Neuron (in vitro differentiated cells): ENCODE measurements around the gene TEX9.
"Not testable (repeated sequence)": the region's sequence is repeated elsewhere in the genome, so short reads cannot be mapped to it uniquely, and the experiment has no call there.

Experiments used
- H2AFZ ChIP-seq: one replicate; pipeline ENCODE4 v1.6.1; 2013; ENCODE audit warnings: low read depth, mild to moderate bottlenecking, inconsistent platforms, low read length, moderate library complexity
- H3K27me3 ChIP-seq: one replicate; pipeline ENCODE4 v1.6.1; 2013; ENCODE audit warnings: low read length; ENCODE audit not compliant: insufficient read depth
- H3K36me3 ChIP-seq: one replicate; pipeline ENCODE4 v1.6.1; 2013; ENCODE audit warnings: low read length; ENCODE audit not compliant: insufficient read depth
- H3K4me1 ChIP-seq: one replicate; pipeline ENCODE4 v1.6.1; 2013; ENCODE audit warnings: low read length; ENCODE audit not compliant: insufficient read depth
- H3K4me3 ChIP-seq: 2 replicates; pipeline ENCODE4 v1.5.1; 2013; ENCODE audit warnings: mild to moderate bottlenecking, low read length, moderate library complexity
- H3K9me3 ChIP-seq: one replicate; pipeline ENCODE4 v1.6.1; 2013; ENCODE audit warnings: low read length

Gene TEX9

DNA sequence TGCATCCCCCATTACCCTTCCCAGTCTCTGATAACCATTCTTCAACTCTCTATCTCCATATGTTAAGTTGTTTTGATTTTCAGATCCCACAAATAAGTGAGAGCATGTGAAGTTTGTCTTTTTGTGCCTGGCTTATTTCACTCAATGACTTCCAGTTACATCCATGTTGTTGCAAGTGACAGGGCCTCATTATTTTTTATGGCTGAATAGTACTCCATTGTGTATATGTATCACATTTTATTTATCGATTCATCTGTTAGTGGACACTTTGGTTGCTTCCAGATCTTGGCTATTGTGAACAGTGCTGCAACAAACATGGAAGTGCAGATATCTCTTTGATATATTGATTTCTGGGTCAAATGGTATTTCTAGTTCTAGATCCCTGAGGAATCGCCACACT is 9.5 kb downstream of the TEX9 start:
- not testable (repeated sequence) for H3K36me3 ChIP-seq, H3K9me3 ChIP-seq

DNA sequence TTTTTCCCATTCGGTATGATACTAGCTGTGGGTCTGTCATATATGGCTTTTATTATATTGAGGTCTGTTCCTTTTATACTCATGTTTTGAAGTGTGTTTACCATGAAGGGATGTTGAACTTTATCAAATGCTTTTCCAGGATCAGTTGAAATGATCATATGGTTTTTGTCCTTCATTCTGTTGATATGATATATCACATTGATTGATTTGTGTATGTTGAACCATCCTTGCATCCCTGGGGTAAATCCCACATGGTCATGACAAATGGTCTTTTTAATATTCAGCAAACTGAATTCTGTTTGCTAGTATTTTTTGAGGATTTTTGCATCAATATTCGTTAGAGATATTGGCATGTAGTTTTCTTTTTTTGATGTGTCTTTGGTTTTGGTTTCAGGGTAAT is 12.6 kb downstream of the TEX9 start:
- not testable (repeated sequence) for H2AFZ ChIP-seq, H3K9me3 ChIP-seq, H3K27me3 ChIP-seq, H3K4me1 ChIP-seq, H3K36me3 ChIP-seq, H3K4me3 ChIP-seq

More for the DNA sequence above, 9.5 kb downstream of the TEX9 start:
- not testable (repeated sequence) for H2AFZ ChIP-seq, H3K4me1 ChIP-seq, H3K27me3 ChIP-seq, H3K4me3 ChIP-seq

DNA sequence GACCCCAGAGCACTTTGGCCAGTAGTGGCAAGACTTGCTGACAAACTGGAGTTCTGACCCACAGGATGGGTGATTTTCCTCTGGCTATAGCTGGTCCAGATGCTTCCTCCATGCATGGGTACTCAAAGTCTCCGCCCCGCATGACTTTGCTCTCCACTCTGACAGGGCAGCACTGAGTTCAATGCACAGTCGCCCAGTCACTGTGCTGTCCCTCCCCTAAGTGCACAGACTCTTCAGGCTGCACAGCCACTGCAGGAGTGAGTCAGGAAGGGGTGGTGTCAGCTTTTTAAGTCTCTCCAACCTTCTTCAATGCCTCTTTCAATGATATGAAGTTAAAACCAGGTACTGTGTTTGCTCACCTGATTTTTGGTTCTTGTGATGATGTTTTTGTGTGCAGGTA is 17.8 kb downstream of the TEX9 start:
- H2AFZ ChIP-seq: no peak overlapping the region
- no peaks in the 10 kb centered on the region for H3K4me1 ChIP-seq
- no peaks in the 10 kb centered on the region for H3K27me3 ChIP-seq
- no peak overlapping the region for H3K4me3 ChIP-seq
- H3K36me3 ChIP-seq: peaks cover 5% of the 10 kb centered on the region
- H3K9me3 ChIP-seq: peaks cover 6% of the 10 kb centered on the region

GRCh38 chr15:56385908-56386307 is 20.7 kb downstream of the TEX9 start:
- Histone ChIP-seq H3K4me1 (no peaks in the 10 kb centered on the region), H3K27me3 (no peaks in the 10 kb centered on the region), H3K4me3 (no peak overlapping the region), H3K9me3 (peaks cover 6% of the 10 kb centered on the region), H3K36me3 (peaks cover 5% of the 10 kb centered on the region), H2AFZ (no peak overlapping the region)

DNA sequence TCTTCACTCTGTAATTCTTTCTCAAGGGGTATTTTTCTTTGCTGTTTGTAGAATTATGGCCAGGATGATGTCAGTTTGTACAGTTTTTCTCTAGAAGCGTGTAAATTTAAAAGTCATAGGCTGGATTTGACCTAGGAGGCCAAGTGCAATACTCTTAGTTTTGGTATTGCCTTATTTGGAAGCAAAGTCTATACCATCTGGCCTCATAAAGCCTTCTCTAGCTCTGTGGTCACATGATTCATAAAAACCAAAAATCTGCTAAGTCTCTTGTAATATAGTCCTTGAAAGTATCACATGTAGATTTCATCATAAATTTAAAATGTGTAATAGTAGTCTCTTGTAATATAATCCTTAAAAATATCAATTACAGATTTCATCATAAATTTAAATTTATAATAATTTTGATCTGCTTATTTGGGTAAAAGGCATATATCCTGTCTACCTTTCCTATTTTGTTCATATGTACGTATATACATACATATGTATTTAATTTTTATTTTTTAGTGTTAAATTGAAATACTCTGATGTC is 25.6 kb downstream of the TEX9 start:
- no peak overlapping the region for H2AFZ ChIP-seq
- peaks cover 6% of the 10 kb centered on the region for H3K36me3 ChIP-seq
- no peaks in the 10 kb centered on the region for H3K27me3 ChIP-seq
- H3K4me1 ChIP-seq: no peaks in the 10 kb centered on the region
- peaks cover 2% of the 10 kb centered on the region for H3K9me3 ChIP-seq
- no peak overlapping the region for H3K4me3 ChIP-seq

DNA sequence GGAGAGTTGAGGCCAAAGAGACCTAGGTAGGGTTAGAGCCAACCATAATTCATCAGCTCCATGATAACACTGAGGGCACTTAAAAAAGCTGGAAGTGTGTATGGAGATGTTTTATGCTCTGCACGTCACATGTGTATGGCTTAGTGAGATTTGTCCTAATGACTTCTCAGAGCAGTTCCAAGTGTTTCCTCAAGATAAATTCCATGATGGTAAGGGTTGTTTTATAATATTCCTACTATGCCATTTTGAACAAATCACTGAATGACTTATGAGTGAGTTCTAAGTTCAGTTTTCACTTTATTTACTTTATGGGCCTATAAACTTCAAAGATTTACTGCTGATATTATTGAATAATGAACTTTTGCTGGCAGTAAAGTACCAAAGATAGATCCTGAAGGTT is 28.1 kb downstream of the TEX9 start:
- Histone ChIP-seq H3K4me3 (no peak overlapping the region), H2AFZ (no peak overlapping the region), H3K27me3 (no peaks in the 10 kb centered on the region), H3K4me1 (no peaks in the 10 kb centered on the region), H3K9me3 (peaks cover 3% of the 10 kb centered on the region), H3K36me3 (peaks cover 7% of the 10 kb centered on the region)

DNA sequence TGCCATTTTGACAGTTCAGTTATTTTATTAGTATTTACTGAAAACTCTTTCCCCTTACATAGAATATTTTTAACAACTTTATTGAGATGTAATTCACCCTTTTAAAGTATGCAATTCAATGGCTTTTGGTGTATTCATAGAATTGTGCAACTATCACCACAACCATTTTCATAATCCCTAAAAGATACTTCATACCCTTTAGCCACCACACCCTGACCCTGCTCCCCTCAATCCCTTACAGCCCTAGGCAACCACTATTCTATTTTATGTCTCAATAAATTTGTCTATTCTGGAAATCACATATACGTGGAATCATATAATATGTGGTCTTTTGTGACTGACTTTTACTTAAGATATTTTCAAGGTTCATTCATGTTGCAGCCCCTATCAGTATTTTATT is 29.7 kb downstream of the TEX9 start:
- Histone ChIP-seq H3K4me3 (no peak overlapping the region), H3K27me3 (no peaks in the 10 kb centered on the region), H3K4me1 (no peaks in the 10 kb centered on the region), H2AFZ (no peak overlapping the region), H3K9me3 (peaks cover 8% of the 10 kb centered on the region), H3K36me3 (peaks cover 11% of the 10 kb centered on the region)

GRCh38 chr15:56397325-56397724 is 32.1 kb downstream of the TEX9 start:
- not testable (repeated sequence) for H2AFZ ChIP-seq, H3K4me3 ChIP-seq, H3K27me3 ChIP-seq, H3K36me3 ChIP-seq, H3K9me3 ChIP-seq, H3K4me1 ChIP-seq

GRCh38 chr15:56399209-56399608 is 34.0 kb downstream of the TEX9 start:
- H3K27me3 ChIP-seq, H3K4me1 ChIP-seq, H3K4me3 ChIP-seq, H3K36me3 ChIP-seq, H2AFZ ChIP-seq, H3K9me3 ChIP-seq: not testable (repeated sequence)

DNA sequence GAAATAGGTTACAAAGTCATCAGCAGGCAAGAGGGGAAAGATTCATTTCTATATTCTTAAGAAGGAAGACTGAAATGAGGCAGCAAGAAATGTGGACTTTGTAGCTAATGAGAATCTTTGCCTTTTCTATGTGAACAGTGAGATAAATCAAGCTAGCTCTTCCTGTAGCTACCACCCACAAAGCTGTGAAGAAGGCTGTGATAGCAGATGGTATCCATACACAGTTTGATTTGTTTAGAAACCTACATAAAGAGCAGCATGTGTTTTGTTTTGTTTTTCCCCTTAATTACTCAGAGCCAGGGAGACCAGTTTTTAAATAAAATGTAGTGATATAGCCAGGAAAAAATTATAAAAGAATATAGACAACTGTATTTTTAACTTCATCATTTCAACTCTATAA is 45.5 kb downstream of the TEX9 start:
- H3K9me3 ChIP-seq: peaks cover 5% of the 10 kb centered on the region
- no peaks in the 10 kb centered on the region for H3K4me1 ChIP-seq

DNA sequence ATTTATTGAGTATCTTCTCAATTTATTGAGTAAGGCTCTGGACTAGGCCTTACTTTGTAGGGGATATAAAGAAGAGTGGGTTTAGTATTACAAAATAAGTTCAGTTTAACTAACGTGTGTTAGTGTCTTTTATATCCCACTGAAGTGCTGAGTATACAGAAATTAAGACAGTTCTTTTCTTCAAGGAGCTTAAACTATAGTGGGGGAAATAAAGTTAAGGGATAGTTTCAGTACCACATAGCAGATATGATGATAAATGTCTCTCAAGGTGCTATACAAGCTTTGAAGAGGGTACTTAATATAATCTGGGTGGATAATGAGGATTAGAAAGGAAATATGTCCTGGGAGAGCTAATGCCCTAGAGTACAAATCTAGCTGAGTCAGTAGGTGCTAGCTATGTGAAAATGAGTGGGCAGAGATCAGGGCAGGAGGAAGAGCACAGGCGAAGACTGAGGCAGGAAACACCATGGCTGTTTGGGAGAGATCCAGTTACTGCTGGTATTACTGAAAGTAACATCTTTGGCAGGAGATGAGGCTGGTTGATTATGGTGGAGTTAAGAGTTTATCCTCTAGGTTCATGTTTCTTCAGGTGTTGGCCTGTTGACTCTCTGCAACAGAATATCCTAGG is 46.0 kb downstream of the TEX9 start:
- H2AFZ ChIP-seq: no peak overlapping the region
- no peaks in the 10 kb centered on the region for H3K27me3 ChIP-seq
- H3K9me3 ChIP-seq: peaks cover 5% of the 10 kb centered on the region
- H3K4me3 ChIP-seq: no peak overlapping the region
- no peaks in the 10 kb centered on the region for H3K4me1 ChIP-seq
- peaks cover 8% of the 10 kb centered on the region for H3K36me3 ChIP-seq

More for the DNA sequence above, 45.5 kb downstream of the TEX9 start:
- Histone ChIP-seq H3K27me3 (no peaks in the 10 kb centered on the region), H3K36me3 (peaks cover 7% of the 10 kb centered on the region), H2AFZ (no peak overlapping the region), H3K4me3 (no peak overlapping the region)

GRCh38 chr15:56413114-56413733 is 48.0 kb downstream of the TEX9 start:
- H3K36me3 ChIP-seq, H2AFZ ChIP-seq, H3K9me3 ChIP-seq, H3K4me1 ChIP-seq, H3K27me3 ChIP-seq, H3K4me3 ChIP-seq: not testable (repeated sequence)

GRCh38 chr15:56425276-56425675 is 60.0 kb downstream of the TEX9 start:
- Histone ChIP-seq H3K27me3 (no peaks in the 10 kb centered on the region), H3K9me3 (peaks cover 4% of the 10 kb centered on the region), H3K36me3 (peaks cover 12% of the 10 kb centered on the region), H3K4me3 (no peak overlapping the region), H3K4me1 (no peaks in the 10 kb centered on the region), H2AFZ (no peak overlapping the region)

DNA sequence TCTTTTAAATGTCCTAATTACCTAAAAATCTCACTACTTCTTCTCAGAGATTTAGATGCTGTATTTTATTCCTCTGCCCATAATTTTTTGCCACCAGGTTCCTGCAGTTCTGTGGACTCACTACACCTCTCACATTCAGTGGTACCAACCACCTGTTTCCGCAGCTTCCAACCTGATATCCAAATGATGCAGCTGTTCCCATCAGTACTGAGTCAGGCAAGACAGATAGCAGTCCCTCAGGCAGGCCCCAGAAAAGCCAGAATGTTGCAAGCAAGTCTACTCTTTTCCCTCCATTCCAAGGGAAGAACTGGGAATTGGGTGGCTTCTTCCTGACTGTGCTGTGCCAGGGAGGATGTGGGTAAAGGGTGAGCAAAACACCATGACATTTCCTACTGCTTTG is 60.8 kb downstream of the TEX9 start:
- no peaks in the 10 kb centered on the region for H3K4me1 ChIP-seq
- no peak overlapping the region for H3K4me3 ChIP-seq
- H3K36me3 ChIP-seq: peaks cover 14% of the 10 kb centered on the region
- H2AFZ ChIP-seq: no peak overlapping the region
- H3K9me3 ChIP-seq: peaks cover 4% of the 10 kb centered on the region
- no peaks in the 10 kb centered on the region for H3K27me3 ChIP-seq
